Panc1 (cell line): ENCODE results near the gene CFAP221. TPM values are rescaled to one million over a fixed set of nuclear protein-coding genes. Genes with fewer than 3 reads are reported as not detected.

Source experiments
- ATAC-seq: fragments of 200-7000 bp; cut with Tn5 transposase; 2 replicates; pipeline ENCODE4 v1.9.1; 2020; ENCODE audit warnings: mild to moderate bottlenecking, moderate library complexity
- BruUV-seq: library from RNA; stranded (reverse); fragments of 400-500 nt; replicated peaks from 2 replicates; lab custom pipeline; 2021; lab: Mats Ljungman, UMichigan
- CTCF ChIA-PET: fragments of 300-600 bp; sonication (Branson Sonifier 250); formaldehyde crosslinking; loops from one replicate; lab custom pipeline; 2022; ENCODE audit warnings: antibody characterized with exemption; lab: Charles Lee
- POLR2A ChIA-PET: fragments of 300-600 bp; sonication (Branson Sonifier 250); formaldehyde crosslinking; loops from one replicate; lab custom pipeline; 2022; ENCODE audit warnings: antibody characterized with exemption; lab: Charles Lee
- DNase-seq: peaks from one replicate; pipeline ENCODE4 v3.0.0-alpha.2; 2010; ENCODE audit warnings: low read depth, low spot score
- H3K27ac ChIP-seq: 2 replicates; pipeline ENCODE4 v1.5.1; 2011; ENCODE audit warnings: mild to moderate bottlenecking, low read length, inconsistent platforms
- H3K27me3 ChIP-seq: fragments of 200-500 bp; sonication (Bioruptor generic); 2 replicates; pipeline ENCODE4 v1.6.0; 2014; ENCODE audit warnings: low read length, inconsistent platforms; ENCODE audit not compliant: control insufficient read depth, insufficient read depth
- H3K36me3 ChIP-seq: fragments of 200-500 bp; sonication (Bioruptor generic); 2 replicates; pipeline ENCODE4 v1.5.1; 2014; ENCODE audit warnings: inconsistent platforms, mild to moderate bottlenecking, low read length, moderate library complexity; ENCODE audit not compliant: control insufficient read depth, insufficient read depth
- H3K4me1 ChIP-seq: 2 replicates; pipeline ENCODE4 v1.5.1; 2011; ENCODE audit warnings: inconsistent platforms, mild to moderate bottlenecking, low read length, moderate library complexity; ENCODE audit not compliant: control insufficient read depth, insufficient read depth
- H3K4me3 ChIP-seq, 2 experiments: 2 replicates each; pipeline ENCODE4 v1.5.1; 2011 to 2012; ENCODE audit warnings: low read depth in 2 of 2, low read length in 2 of 2, mild to moderate bottlenecking in 2 of 2, inconsistent platforms in 1 of 2, moderate library complexity in 1 of 2
- H3K9me3 ChIP-seq: fragments of 200-500 bp; sonication (Bioruptor generic); 2 replicates; pipeline ENCODE4 v1.5.1; 2014; ENCODE audit warnings: low read depth, mild to moderate bottlenecking, inconsistent platforms, low read length, moderate library complexity; ENCODE audit not compliant: control insufficient read depth, insufficient read depth
- CTCF ChIP-seq: fragments of 450-650 bp; IDR thresholded peaks from 2 replicates; pipeline ENCODE4 v1.5.1; 2017; ENCODE audit warnings: mild to moderate bottlenecking
- POLR2AphosphoS5 ChIP-seq: IDR thresholded peaks from 2 replicates; pipeline ENCODE4 v1.6.1; 2012; ENCODE audit warnings: mild to moderate bottlenecking, low read depth, low read length, moderate library complexity
- REST ChIP-seq, 2 experiments: IDR thresholded peaks; 2 replicates each; pipeline ENCODE4 v1.6.1; 2011 to 2012; ENCODE audit warnings: low read depth in 2 of 2, control low read depth in 1 of 2, low read length in 1 of 2, mild to moderate bottlenecking in 1 of 2, moderate library complexity in 1 of 2; ENCODE audit not compliant: insufficient read depth in 1 of 2
- SIN3A ChIP-seq: IDR thresholded peaks from 2 replicates; pipeline ENCODE4 v1.6.1; 2012; ENCODE audit warnings: low read depth, mild to moderate bottlenecking, low read length, moderate library complexity, borderline replicate concordance; ENCODE audit not compliant: insufficient read depth
- TCF7L2 ChIP-seq: IDR thresholded peaks from 2 replicates; pipeline ENCODE4 v1.6.1; 2011; ENCODE audit warnings: mild to moderate bottlenecking, low read depth, low read length, inconsistent platforms
- in situ Hi-C: cut with HindIII; loops from 2 replicates; pipeline ENCODE4 v1.10.0; 2016; ENCODE audit warnings: low sequenced_read_pairs, low pct_unique_long_range_greater_than_20kb
- intact Hi-C: fragments of 100-400 bp; cut with micrococcal nuclease; formaldehyde crosslinking; loops from one replicate; pipeline ENCODE4 v1.10.0; 2022; ENCODE audit not compliant: unreplicated experiment
- total RNA-seq: library from RNA; stranded (reverse); gene quantifications from one replicate; pipeline ENCODE4 v1.2.1, GENCODE V29; 2021; ENCODE audit not compliant: unreplicated experiment

CFAP221 gene
- total RNA-seq, 1 experiment from 2014 or later = not detected

DNA sequence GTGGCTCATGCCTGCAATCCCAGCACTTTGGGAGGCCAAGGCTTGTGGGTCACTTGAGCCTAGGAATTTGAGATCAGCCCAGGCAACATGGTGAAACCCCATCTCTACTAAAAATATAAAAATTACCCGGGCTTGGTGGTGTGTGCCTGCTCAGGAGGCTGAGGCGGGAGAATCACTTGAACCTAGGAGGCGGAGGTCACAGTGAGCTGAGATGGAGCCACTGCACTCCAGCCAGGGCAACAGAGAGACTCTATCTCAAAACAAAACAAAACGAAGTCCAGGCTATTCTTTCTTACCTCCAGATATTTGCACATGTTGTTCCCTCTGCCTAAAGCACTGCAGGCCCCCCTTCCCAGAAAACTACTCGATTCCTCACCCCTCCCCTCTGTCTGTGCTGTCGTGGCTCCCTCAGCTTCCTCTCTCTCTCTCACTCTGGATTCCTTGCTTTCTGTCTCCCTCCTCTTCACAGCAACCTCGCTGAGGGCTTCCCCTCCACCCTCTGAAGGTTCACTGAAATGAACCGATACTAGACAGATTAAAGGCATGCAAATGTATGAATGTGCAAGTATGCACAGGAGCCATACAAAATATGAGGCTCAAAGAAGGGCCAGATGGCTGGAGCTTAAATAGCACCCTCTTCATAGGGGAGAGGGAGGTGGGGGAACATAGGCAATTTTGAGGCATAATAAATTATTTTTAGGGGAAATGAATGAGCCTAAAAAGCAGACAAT, 153.2 kb downstream of the CFAP221 start:
- DNase-seq (no peak), ATAC-seq (no peak)
- in situ Hi-C loops (no loop called here), intact Hi-C loops (no loop called here)
- no peak for TF ChIP-seq SIN3A
- TF ChIP-seq CTCF = no peak
- TF ChIP-seq POLR2AphosphoS5 = no peak
- TF ChIP-seq TCF7L2 = no peak
- TF ChIP-seq REST (IDR thresholded peaks at IDR 0.05; ENCODE audit: insufficient read depth in 1 of 2, low read depth in 2 of 2, low read length in 1 of 2) = no peak
- POLR2A ChIA-PET = no interaction called here
- H3K4me1 ChIP-seq = no peaks in the 10 kb centered on the region
- BruUV-seq = no TSS peak
- H3K27me3 ChIP-seq = no peaks in the 10 kb centered on the region
- H3K36me3 ChIP-seq = no peaks in the 10 kb centered on the region
- no peak overlapping the region for H3K4me3 ChIP-seq
- H3K9me3 ChIP-seq = no peaks in the 10 kb centered on the region
- H3K27ac ChIP-seq = no peak overlapping the region
- CTCF ChIA-PET = interaction anchor here (0.6 kb wide), 1 partner anchor 1388 kb away, joined by 3 read pairs; no protein-coding TSS in a partner anchor

DNA sequence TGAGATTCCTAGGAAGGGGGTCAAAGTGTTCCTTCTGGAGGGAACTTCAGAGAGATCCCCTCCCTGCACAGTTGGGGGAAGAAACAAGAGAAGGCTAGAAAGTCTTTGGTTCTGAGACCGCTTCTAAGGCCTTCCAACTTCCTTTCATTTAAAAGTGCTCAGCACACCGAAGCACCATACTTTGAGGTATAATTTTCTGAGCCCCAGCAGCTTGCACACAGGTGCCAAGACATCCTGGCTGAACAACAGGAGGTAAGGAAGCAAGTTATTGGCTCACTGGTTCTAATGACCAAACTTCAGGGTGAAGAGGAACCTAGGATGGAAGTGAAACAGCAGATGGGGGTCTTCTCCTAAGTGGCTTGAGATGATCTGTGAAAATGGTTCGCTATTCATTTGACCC, 154.0 kb downstream of the CFAP221 start:
- POLR2A ChIA-PET = no interaction called here
- TF ChIP-seq CTCF = no peak
- TF ChIP-seq POLR2AphosphoS5 = no peak
- TF ChIP-seq TCF7L2 = no peak
- CTCF ChIA-PET = no interaction called here
- ATAC-seq = no peak
- Histone ChIP-seq H3K4me3 (no peak overlapping the region), H3K36me3 (no peaks in the 10 kb centered on the region), H3K27me3 (no peaks in the 10 kb centered on the region), H3K27ac (no peak overlapping the region), H3K9me3 (no peaks in the 10 kb centered on the region), H3K4me1 (no peaks in the 10 kb centered on the region)
- DNase-seq = no peak
- BruUV-seq = no TSS peak
- intact Hi-C loops = no loop called here
- in situ Hi-C loops = no loop called here
